HUES64 (cell line): ENCODE data around the gene TMEM61. TPM values are rescaled to one million over a fixed set of nuclear protein-coding genes. Genes with fewer than 3 reads are reported as not detected.
A peak's percentile ranks its signal among the peaks of the same experiment; 100 is the strongest.
"Not testable (repeated sequence)": the region's sequence is repeated elsewhere in the genome, so short reads cannot be mapped to it uniquely, and the experiment has no call there.

ENCODE experiments used
- H3K27ac ChIP-seq: 2 replicates; pipeline ENCODE4 v1.7.0; 2013; ENCODE audit warnings: low read depth, low read length, inconsistent platforms
- H3K27me3 ChIP-seq: 2 replicates; pipeline ENCODE4 v1.6.1; 2013; ENCODE audit warnings: mild to moderate bottlenecking, low read length; ENCODE audit not compliant: insufficient read depth
- H3K36me3 ChIP-seq: 2 replicates; pipeline ENCODE4 v1.6.1; 2013; ENCODE audit warnings: mild to moderate bottlenecking, low read length; ENCODE audit not compliant: insufficient read depth
- H3K4me1 ChIP-seq: 2 replicates; pipeline ENCODE4 v1.6.1; 2013; ENCODE audit warnings: mild to moderate bottlenecking, low read length, moderate library complexity; ENCODE audit not compliant: insufficient read depth
- H3K4me3 ChIP-seq: 2 replicates; pipeline ENCODE4 v1.5.1; 2013; ENCODE audit warnings: mild to moderate bottlenecking, low read length, moderate library complexity
- H3K9ac ChIP-seq: 2 replicates; pipeline ENCODE4 v1.6.1; 2013; ENCODE audit warnings: mild to moderate bottlenecking, low read depth, low read length
- H3K9me3 ChIP-seq: 2 replicates; pipeline ENCODE4 v1.6.1; 2013; ENCODE audit warnings: low read depth, low read length; ENCODE audit not compliant: insufficient read depth
- WGBS: fragments of 150-250, 120-280 bp; methylation state at CpG from one replicate; pipeline ENCODE4 v1.1.7; 2013; ENCODE audit warnings: missing lambda C conversion rate; 5-methylcytosine and 5-hydroxymethylcytosine counted together
- polyA plus RNA-seq, 2 experiments: library from polyadenylated mRNA; stranded (reverse); fragments of 50-300 nt; gene quantifications; one replicate each; pipeline ENCODE4 v1.2.3, GENCODE V29; 2013

The TMEM61 gene
- 0.25 TPM for polyA plus RNA-seq (2013, experiment 1 of 2)
- polyA plus RNA-seq (2013, experiment 2 of 2) = 0.38 TPM

DNA sequence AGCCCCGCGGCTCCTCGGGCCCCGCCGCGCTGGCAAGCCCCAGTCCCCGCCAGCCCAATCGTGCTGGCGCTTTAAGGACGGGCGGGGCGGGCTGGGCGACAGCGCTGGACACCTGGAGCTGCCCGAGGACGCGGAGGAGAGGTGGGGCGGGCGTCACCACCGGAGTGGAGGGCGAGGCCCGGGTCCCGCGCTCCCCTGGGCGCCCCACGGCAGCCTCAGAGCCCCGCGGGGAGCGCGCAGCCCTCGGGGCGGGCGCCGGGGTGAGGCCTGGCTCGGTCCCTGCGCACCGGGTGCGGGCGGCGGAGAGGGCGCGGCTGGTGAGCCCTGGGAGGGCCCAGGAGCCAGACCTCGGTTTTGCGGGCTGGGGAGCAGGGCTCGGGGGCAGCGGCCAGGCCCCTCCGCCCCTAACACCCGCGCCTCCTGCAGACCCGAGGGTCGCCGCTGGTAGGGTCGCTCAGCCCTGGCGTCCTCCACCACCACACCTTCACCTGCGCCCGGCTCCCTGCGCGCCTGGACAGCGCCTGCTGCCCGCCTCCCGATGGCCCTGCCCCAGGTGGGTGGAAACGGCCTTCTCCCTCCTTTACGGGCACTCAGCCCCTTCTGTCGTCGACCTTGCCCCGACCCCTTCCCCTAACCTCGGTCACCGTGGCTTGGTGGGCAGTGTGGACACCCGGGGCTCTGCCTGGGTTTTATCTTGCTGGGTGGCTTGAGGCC is at the start of gene TMEM61:
Gene TMEM61, plus strand, starts transcription at position 101 of the 714 bp plus-strand sequence. Its CDS starts 438 bp downstream, at position 539.
- Histone ChIP-seq H3K9ac (peak within 1 kb of the TSS; percentile 50; the same call in 1 of the 2 replicates), H3K4me3 (peak within 1 kb of the TSS; percentile 56), H3K36me3 (no peaks in the 10 kb centered on the region), H3K4me1 (peaks cover 5% of the 10 kb centered on the region; the same call in 1 of the 2 replicates), H3K27me3 (peaks cover 43% of the 10 kb centered on the region), H3K27ac (no peak within 1 kb of the TSS), H3K9me3 (no peaks in the 10 kb centered on the region)
- 7% methylated on average over 69 of the region's 69 CpGs for WGBS

DNA sequence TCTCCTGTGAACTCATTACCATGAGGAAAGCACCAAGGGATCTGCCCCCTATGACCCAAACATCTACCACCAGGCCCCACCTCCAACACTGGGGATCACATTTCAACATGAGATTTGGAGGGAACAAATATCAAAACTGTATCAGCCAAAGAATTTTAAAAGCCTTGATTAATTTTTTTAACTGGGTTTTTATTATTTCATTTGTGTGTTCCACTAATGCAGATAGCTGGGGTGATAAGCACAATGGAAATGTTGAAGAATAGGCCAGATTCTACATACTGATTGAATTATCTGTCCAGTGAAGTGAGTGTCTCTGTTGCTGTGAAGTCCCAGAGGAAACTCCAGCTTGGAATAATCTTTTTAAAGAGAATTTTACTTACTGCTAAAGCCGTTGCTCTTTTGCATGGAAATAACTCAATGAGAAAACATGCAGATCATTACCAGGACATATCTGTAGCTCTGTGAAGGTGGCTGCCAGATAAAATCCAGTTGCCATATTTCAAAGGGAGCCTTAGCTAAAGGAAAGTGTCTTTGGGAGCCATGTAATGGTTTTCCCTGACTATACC is 49.1 kb upstream of the TMEM61 start:
- Histone ChIP-seq H3K4me3 (no peak overlapping the region), H3K9ac (no peak overlapping the region), H3K27me3 (no peaks in the 10 kb centered on the region), H3K9me3 (peaks cover 5% of the 10 kb centered on the region), H3K27ac (no peak overlapping the region), H3K36me3 (no peaks in the 10 kb centered on the region), H3K4me1 (no peaks in the 10 kb centered on the region)
- WGBS = 95% methylated on average over 1 of the region's 1 CpG

DNA sequence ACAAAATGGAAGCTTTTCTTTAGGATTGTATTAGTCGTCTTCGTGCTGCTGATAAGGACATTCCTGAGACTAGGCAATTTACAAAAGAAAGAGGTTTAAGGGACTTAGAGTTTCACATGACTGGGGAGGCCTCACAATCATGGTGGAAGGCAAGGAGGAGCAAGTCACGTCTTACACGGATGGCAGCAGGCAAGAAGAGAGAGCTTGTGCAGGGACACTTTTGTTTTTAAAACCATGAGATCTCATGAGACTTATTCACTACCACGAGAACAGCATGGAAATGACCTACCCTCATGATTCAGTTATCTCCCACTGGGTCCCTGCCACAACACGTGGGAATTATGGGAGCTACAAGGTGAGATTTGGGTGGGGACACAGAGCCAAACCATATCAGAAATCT is 46.3 kb upstream of the TMEM61 start:
- not testable (repeated sequence) for H3K27ac ChIP-seq, H3K36me3 ChIP-seq, H3K9me3 ChIP-seq, H3K4me3 ChIP-seq, H3K9ac ChIP-seq, H3K27me3 ChIP-seq
- 91% methylated on average over 6 of the region's 6 CpGs for WGBS
- peaks cover 19% of the 10 kb centered on the region for H3K4me1 ChIP-seq

DNA sequence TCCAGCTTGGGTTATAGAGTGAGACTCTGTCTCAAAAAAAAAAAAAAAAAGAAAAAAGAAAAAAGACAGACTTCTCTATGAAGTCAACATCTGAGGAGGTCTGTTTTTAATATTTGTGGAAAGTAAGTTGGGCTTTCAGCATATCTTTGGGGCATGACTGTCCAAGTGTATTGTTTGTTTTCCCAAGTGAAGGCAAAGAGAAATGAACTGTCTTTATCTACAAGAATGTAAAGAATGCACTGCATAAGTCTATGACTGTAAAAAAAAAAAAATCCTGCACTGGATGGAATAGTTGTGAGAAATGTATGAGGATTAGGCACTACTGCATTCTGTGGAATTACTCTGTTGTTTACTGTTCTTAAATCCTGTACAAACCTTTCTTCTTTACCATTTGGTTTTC is 45.6 kb upstream of the TMEM61 start:
- Histone ChIP-seq H3K36me3 (no peaks in the 10 kb centered on the region), H3K4me3 (no peak overlapping the region), H3K4me1 (peaks cover 22% of the 10 kb centered on the region), H3K9ac (no peak overlapping the region), H3K27me3 (no peaks in the 10 kb centered on the region), H3K9me3 (peaks cover 5% of the 10 kb centered on the region), H3K27ac (no peak overlapping the region)

DNA sequence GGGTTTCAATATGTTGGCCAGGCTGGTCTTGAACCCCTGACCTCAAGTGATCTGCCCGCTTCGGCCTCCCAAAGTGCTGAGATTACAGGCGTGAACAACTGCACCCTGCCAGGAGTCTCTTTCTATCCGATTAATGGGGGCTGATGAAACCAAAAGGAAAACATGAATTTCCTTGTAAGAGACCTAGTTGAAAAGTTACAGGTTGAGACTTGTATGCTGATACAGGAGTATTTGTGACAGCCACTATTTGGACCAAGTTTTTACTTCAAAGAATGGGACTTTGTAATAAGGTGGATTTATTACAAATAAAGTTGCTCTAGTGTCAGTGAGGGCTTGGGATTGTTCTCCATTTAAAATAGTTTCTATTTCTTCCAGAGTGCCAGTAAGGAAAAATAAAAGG is 43.6 kb upstream of the TMEM61 start:
- H3K4me1 ChIP-seq = peaks cover 29% of the 10 kb centered on the region
- WGBS = 92% methylated on average over 4 of the region's 4 CpGs
- H3K36me3 ChIP-seq = no peaks in the 10 kb centered on the region
- H3K27ac ChIP-seq = no peak overlapping the region
- no peaks in the 10 kb centered on the region for H3K27me3 ChIP-seq
- no peak overlapping the region for H3K4me3 ChIP-seq
- no peak overlapping the region for H3K9ac ChIP-seq
- peaks cover 5% of the 10 kb centered on the region for H3K9me3 ChIP-seq

DNA sequence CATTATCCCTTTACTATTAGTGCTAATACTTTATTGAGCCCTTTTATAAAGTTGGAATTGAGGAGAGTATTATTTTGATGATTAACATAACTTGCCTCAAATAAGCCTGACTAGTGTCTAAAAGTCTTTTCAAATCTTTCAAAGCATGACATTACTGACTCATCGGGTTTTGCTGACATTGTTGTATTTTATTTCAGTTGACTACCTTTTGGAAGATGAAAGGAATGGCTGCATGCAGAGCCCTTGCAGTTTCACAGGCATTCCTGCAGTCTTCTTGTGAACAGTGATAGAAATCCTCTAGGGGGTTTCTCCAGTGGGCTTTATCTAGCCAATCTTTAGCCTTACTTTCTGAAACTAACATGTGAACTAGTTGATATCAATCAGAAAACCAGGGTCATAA is 43.0 kb upstream of the TMEM61 start:
- whole genome bisulfite sequencing = 38% methylated on average over 1 of the region's 1 CpG
- H3K4me1 ChIP-seq = peaks cover 29% of the 10 kb centered on the region
- H3K27ac ChIP-seq = no peak overlapping the region
- H3K9ac ChIP-seq = no peak overlapping the region
- H3K9me3 ChIP-seq = peaks cover 5% of the 10 kb centered on the region
- H3K36me3 ChIP-seq = no peaks in the 10 kb centered on the region
- no peaks in the 10 kb centered on the region for H3K27me3 ChIP-seq
- no peak overlapping the region for H3K4me3 ChIP-seq

DNA sequence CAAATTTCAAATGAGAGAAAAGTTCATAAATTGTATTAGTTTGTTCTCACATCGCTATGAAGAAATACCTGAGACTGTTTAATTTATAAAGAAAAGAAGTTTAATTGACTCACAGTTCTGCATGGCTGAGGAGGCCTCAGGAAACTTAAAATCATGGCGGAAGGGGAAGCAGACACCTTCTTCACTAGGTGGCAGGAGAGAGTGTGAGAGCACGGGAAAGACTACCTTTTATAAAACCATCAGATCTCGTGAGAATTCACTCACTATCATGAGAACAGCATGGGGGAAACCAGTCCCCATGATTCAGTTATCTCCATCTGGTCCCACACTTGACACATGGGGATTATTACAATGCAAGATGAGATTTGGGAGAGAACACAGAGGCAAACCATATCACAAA is 41.5 kb upstream of the TMEM61 start:
- peaks cover 29% of the 10 kb centered on the region for H3K4me1 ChIP-seq
- not testable (repeated sequence) for H3K27me3 ChIP-seq, H3K4me3 ChIP-seq, H3K9ac ChIP-seq, H3K27ac ChIP-seq, H3K36me3 ChIP-seq, H3K9me3 ChIP-seq
- WGBS = 63% methylated on average over 4 of the region's 4 CpGs

DNA sequence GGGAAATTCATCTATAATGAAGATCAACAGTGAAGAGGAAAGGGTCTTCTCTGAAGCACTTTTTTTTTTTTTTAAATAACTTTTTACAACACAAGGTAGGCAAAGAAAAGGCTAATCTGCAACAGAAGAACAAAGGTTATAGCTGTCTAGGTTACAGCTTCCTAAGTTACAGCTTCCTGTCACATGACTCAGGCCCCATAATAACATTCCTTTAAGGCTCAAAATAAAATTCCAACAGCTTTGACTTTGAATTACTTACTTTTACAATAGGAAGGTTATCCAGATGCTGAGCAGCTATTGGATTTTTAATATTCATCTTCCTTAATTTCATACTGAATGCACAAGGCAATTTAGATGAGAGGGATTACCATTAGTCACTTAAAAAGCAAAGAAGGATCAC is 40.4 kb upstream of the TMEM61 start:
- no peaks in the 10 kb centered on the region for H3K9me3 ChIP-seq
- H3K9ac ChIP-seq = no peak overlapping the region
- no peaks in the 10 kb centered on the region for H3K36me3 ChIP-seq
- H3K4me3 ChIP-seq = no peak overlapping the region
- H3K27me3 ChIP-seq = no peaks in the 10 kb centered on the region
- H3K4me1 ChIP-seq = peaks cover 29% of the 10 kb centered on the region
- no peak overlapping the region for H3K27ac ChIP-seq

DNA sequence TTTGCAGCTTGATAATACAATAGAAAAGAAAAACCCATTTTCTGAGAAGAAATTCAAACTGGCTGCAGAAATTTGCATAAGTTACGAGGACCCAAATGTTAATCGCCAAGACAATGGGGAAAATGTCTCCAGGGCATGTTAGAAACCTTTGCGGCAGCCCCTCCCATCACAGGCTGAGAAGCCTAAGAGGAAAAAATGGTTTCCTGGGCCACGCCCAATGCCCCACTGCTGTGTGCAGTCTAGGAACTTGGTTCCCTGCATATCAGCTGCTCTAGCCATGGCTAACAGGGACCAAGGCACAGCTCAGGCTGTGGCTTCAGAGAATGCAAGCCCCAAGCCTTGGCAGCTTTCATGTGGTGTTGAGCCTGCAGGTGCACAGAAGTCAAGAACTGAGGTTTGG is 37.5 kb upstream of the TMEM61 start:
- 93% methylated on average over 4 of the region's 4 CpGs for WGBS
- no peaks in the 10 kb centered on the region for H3K36me3 ChIP-seq

DNA sequence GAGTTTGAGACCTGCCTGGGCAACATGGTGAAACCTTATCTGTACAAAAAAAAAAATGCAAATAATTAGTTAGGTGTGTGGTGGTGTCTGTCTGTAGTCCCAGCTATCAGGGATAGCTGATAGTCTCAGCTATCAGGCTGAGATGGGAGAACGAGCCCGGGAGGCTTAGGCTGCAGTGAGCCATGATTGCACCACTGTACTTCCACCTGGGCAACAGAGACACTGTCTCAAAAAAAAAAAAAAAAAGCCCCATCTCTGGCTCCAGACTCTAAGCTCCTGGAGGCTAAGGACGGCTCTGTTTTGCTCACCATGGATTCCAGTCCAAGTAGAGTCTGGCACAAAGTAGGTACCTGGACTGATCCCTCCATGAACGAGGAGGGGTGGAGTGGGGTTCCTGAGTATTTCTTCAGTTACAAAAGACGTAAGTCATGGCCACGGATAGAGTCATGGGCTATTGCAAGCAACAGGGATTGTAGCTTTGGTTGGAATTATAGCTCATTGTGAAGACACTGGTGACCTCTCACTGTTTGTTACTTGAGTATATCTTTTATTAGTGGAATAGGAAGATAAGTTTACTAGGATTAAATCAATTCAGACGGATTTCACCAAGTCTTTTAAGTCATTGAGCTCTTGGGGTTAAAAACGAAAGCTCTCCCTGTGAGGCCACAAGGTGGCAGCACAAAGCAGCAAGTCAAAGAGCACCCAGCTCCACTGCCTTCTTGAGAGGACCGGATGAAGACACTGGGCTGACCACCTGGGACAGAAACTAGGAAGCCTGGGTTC is 35.6 kb upstream of the TMEM61 start:
- Histone ChIP-seq H3K4me3 (no peak overlapping the region), H3K27ac (no peak overlapping the region), H3K36me3 (no peaks in the 10 kb centered on the region), H3K4me1 (peaks cover 7% of the 10 kb centered on the region; the same call in 1 of the 2 replicates), H3K9ac (no peak overlapping the region), H3K9me3 (no peaks in the 10 kb centered on the region), H3K27me3 (no peaks in the 10 kb centered on the region)
- 62% methylated on average over 9 of the region's 9 CpGs for WGBS

More for the DNA sequence above, 37.5 kb upstream of the TMEM61 start:
- peaks cover 18% of the 10 kb centered on the region for H3K4me1 ChIP-seq
- no peak overlapping the region for H3K9ac ChIP-seq
- H3K9me3 ChIP-seq = no peaks in the 10 kb centered on the region
- no peak overlapping the region for H3K4me3 ChIP-seq
- no peaks in the 10 kb centered on the region for H3K27me3 ChIP-seq
- H3K27ac ChIP-seq = no peak overlapping the region

DNA sequence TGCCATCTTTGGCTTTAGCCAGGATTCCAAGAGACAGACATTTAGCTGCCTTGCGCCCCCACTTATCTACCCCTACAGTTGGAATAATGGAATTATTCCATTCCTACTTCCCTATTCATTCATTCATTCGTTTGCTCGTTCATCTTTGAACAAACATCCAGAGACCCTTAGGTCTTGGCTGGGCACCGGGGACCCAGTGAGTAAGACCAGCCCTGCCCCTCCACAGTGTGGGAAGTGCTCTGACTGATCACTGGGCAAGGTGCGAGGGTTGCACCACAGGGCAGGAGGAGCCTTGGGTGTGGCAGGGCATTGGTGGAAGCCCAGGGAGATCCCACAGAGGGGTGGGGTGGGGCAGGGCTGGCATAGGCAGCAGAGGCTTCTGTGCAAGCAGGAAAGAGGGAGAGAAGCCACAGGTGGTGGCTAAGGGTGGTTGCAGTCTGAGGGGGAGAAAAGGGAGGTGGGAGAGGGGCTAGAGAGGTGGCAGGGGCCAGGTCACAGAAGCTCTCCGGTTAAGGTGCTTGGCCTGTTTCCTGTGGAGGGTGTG is 35.0 kb upstream of the TMEM61 start:
- H3K9me3 ChIP-seq = no peaks in the 10 kb centered on the region
- peaks cover 3% of the 10 kb centered on the region for H3K4me1 ChIP-seq
- H3K27me3 ChIP-seq = no peaks in the 10 kb centered on the region
- 93% methylated on average over 6 of the region's 6 CpGs for WGBS
- H3K36me3 ChIP-seq = no peaks in the 10 kb centered on the region
- H3K9ac ChIP-seq = no peak overlapping the region
- no peak overlapping the region for H3K27ac ChIP-seq
- no peak overlapping the region for H3K4me3 ChIP-seq
